Lung (tissue), 12 donors: Measurements from ENCODE around the gene RCOR3. TPM values are rescaled to one million over a fixed set of nuclear protein-coding genes. Genes with fewer than 3 reads are reported as not detected.

Source experiments
- ATAC-seq: fragments of 200-7000 bp; cut with Tn5 transposase; one replicate; pipeline ENCODE4 v1.9.1; 2020; ENCODE audit warnings: moderate number of reproducible peaks; ENCODE audit not compliant: insufficient read depth, low FRiP score
- DNase-seq, 3 donors: peaks; one replicate each; pipeline ENCODE4 v3.0.0-alpha.2; 2013 to 2017
- H3K27ac ChIP-seq, 2 donors: one replicate each; pipeline ENCODE4 v1.5.1; 2013; ENCODE audit warnings: mild to moderate bottlenecking in 2 of 2, moderate library complexity in 2 of 2, control low read depth in 1 of 2, inconsistent platforms in 1 of 2, low read depth in 1 of 2, low read length in 1 of 2
- H3K27me3 ChIP-seq, 3 donors: one replicate each; pipeline ENCODE4 v1.5.1; 2013; ENCODE audit warnings: low read length in 2 of 3; ENCODE audit not compliant: control insufficient read depth in 3 of 3, insufficient read depth in 3 of 3
- H3K36me3 ChIP-seq, 4 donors: one replicate each; pipeline ENCODE4 v1.5.1; 2013; ENCODE audit warnings: low read length in 4 of 4, mild to moderate bottlenecking in 1 of 4, moderate library complexity in 1 of 4; ENCODE audit not compliant: control insufficient read depth in 4 of 4, insufficient read depth in 4 of 4
- H3K4me1 ChIP-seq, 5 donors: one replicate each; pipeline ENCODE4 v1.5.1; 2013; ENCODE audit warnings: low read length in 5 of 5, mild to moderate bottlenecking in 2 of 5, moderate library complexity in 1 of 5; ENCODE audit not compliant: control insufficient read depth in 5 of 5, insufficient read depth in 5 of 5
- H3K4me3 ChIP-seq: one replicate; pipeline ENCODE4 v1.5.1; 2013; ENCODE audit warnings: mild to moderate bottlenecking, control low read depth, moderate library complexity
- H3K9ac ChIP-seq, 2 donors: one replicate each; pipeline ENCODE4 v1.5.1; 2013; ENCODE audit warnings: low read length in 2 of 2, control low read depth in 1 of 2; ENCODE audit not compliant: insufficient read depth in 1 of 2
- H3K9me3 ChIP-seq, 4 donors: one replicate each; pipeline ENCODE4 v1.5.1; 2013; ENCODE audit warnings: low read length in 3 of 4, mild to moderate bottlenecking in 1 of 4, moderate library complexity in 1 of 4; ENCODE audit not compliant: control insufficient read depth in 4 of 4, insufficient read depth in 3 of 4
- CTCF ChIP-seq: IDR thresholded peaks from 2 replicates; pipeline ENCODE4 v1.5.1; 2012; ENCODE audit warnings: mild to moderate bottlenecking; ENCODE audit errors: control extremely low read depth, extremely low read depth
- WGBS, 2 donors: extraction: QIAGEN DNeasy Blood & Tissue Kit; methylation state at CpG; one replicate each; pipeline ENCODE4 v1.1.7; 2013; 5-methylcytosine and 5-hydroxymethylcytosine counted together
- polyA plus RNA-seq, 2 donors: library from polyadenylated mRNA; stranded (reverse); fragments of 200-250 nt; gene quantifications; one replicate each; pipeline ENCODE4 v1.2.1, GENCODE V29; 2013
- total RNA-seq, 2 donors: library from RNA; depleted of rRNA in 1 of 2; stranded (reverse); fragments of >200 nt in 1 of 2; gene quantifications; one replicate each; pipeline ENCODE4 v1.2.1, GENCODE V29; 2014 to 2021
- donor health status: control.
- donor health status: control.
- donor health status: Bipolar disorder and iron deficiency.
- donor health status: healthy.
- donor health status: DM: yes; HTN: yes; CAD: no.

The RCOR3 gene
- total and polyA plus RNA-seq, 4 donors, result 16.6 to 102 (median 34.4) TPM

GRCh38 chr1:211285196-211285595 is 26.0 kb downstream of the RCOR3 start:
- Histone ChIP-seq H3K27ac (no peak overlapping the region), H3K9ac (no peak overlapping the region), H3K9me3 (no peaks in the 10 kb centered on the region), H3K4me3 (no peak overlapping the region), H3K4me1 (no peaks in the 10 kb centered on the region), H3K27me3 (no peaks in the 10 kb centered on the region), H3K36me3 (peaks cover 5 to 47% (median 25%) of the 10 kb centered on the region in 4 donors)
- TF ChIP-seq CTCF, result no peak
- ATAC-seq, result no peak
- no peak for DNase-seq
- 92 to 93% methylated on average over 4 of the region's 4 CpGs for WGBS, 2 donors

GRCh38 chr1:211287218-211287617 is 28.1 kb downstream of the RCOR3 start:
- Histone ChIP-seq H3K36me3 (peaks cover 11 to 54% (median 35%) of the 10 kb centered on the region in 4 donors), H3K27me3 (no peaks in the 10 kb centered on the region), H3K4me3 (no peak overlapping the region), H3K9ac (no peak overlapping the region), H3K27ac (no peak overlapping the region), H3K4me1 (no peaks in the 10 kb centered on the region), H3K9me3 (no peaks in the 10 kb centered on the region)
- WGBS, 2 donors, result 82 to 86% methylated on average over 3 of the region's 3 CpGs
- no peak for ATAC-seq
- peak in 1 of 3 donors; percentile 2 for DNase-seq
- no peak for TF ChIP-seq CTCF

- H3K27ac ChIP-seq, result no peak overlapping the region
- DNase-seq (no peak), ATAC-seq (no peak)
- H3K9me3 ChIP-seq, result no peaks in the 10 kb centered on the region
- H3K9ac ChIP-seq, result no peak overlapping the region
- no peaks in the 10 kb centered on the region for H3K27me3 ChIP-seq
- no peaks in the 10 kb centered on the region for H3K4me1 ChIP-seq
- TF ChIP-seq CTCF, result no peak
- H3K4me3 ChIP-seq, result no peak overlapping the region
- WGBS, 2 donors, result 91 to 94% methylated on average over 2 of the region's 2 CpGs
- H3K36me3 ChIP-seq, result peaks cover 11 to 56% (median 23%) of the 10 kb centered on the region in 4 donors
Measured at GRCh38 chr1:211292411-211292810, 33.2 kb downstream of the RCOR3 start.

GRCh38 chr1:211296396-211296795 is 37.2 kb downstream of the RCOR3 start:
- Histone ChIP-seq H3K4me1 (no peaks in the 10 kb centered on the region), H3K9ac (no peak overlapping the region), H3K27me3 (no peaks in the 10 kb centered on the region), H3K27ac (no peak overlapping the region), H3K9me3 (no peaks in the 10 kb centered on the region), H3K4me3 (no peak overlapping the region), H3K36me3 (peaks cover 7 to 36% (median 18%) of the 10 kb centered on the region in 4 donors)
- no peak for TF ChIP-seq CTCF
- ATAC-seq (no peak), DNase-seq (no peak)
